HepG2 (cell line): Measurements from ENCODE around the gene MMRN2. TPM values are rescaled to one million over a fixed set of nuclear protein-coding genes. Genes with fewer than 3 reads are reported as not detected.

Experiments
- ATAC-seq: fragments of 200-7000 bp; cut with Tn5 transposase; 3 replicates; pipeline ENCODE4 v1.9.1; 2020; ENCODE audit warnings: mild to moderate bottlenecking, moderate library complexity
- BruUV-seq: library from RNA; stranded (reverse); fragments of 400-500 nt; replicated peaks from 2 replicates; lab custom pipeline; 2021; lab: Mats Ljungman, UMichigan
- CTCF ChIA-PET: fragments of 300-600 bp; formaldehyde crosslinking; extraction: SDS; loops from one replicate; lab custom pipeline; 2021; ENCODE audit warnings: low total read pairs, inconsistent platforms, low intra/inter-chr PET ratio; lab: Yijun Ruan, JAX
- POLR2A ChIA-PET: fragments of 350-600 bp; sonication (Branson Sonifier 250); formaldehyde crosslinking; loops from one replicate; lab custom pipeline; 2020; ENCODE audit warnings: antibody characterized with exemption, inconsistent platforms; lab: Yijun Ruan, JAX
- DNase-seq: peaks from one replicate; pipeline ENCODE4 v3.0.0-alpha.2; 2015; ENCODE audit warnings: low spot score
- FAIRE-seq: peaks from 3 replicates; lab custom pipeline; 2011; peaks lifted over from hg19 to GRCh38; lab: Jason Lieb, UNC
- H2AFZ ChIP-seq: one replicate; pipeline ENCODE4 v1.6.1; 2011; ENCODE audit warnings: low read length, inconsistent platforms
- H3K27ac ChIP-seq: fragments of 300-600 bp; 3 replicates; pipeline ENCODE4 v1.8.0; 2011; ENCODE audit warnings: mixed run types, mild to moderate bottlenecking, mixed read lengths, low read length, inconsistent platforms; ENCODE audit not compliant: insufficient read depth; ENCODE audit errors: extremely low read length
- H3K27me3 ChIP-seq, 2 experiments: fragments of 200-600 bp in 1 of 2; 2 replicates in 1 of 2; 3 replicates in 1 of 2; pipeline versions ENCODE4 v1.6.0 to v1.8.0; 2011; ENCODE audit warnings: low read length in 2 of 2, mild to moderate bottlenecking in 2 of 2, moderate library complexity in 2 of 2, inconsistent platforms in 1 of 2; ENCODE audit not compliant: insufficient read depth in 2 of 2, control insufficient read depth in 1 of 2
- H3K36me3 ChIP-seq, 2 experiments: fragments of 200-600 bp in 1 of 2; replicated peaks in 1 of 2; 2 replicates in 1 of 2; 3 replicates in 1 of 2; pipeline versions ENCODE4 v1.5.1 to v1.8.0; 2011; ENCODE audit warnings: low read length in 2 of 2, inconsistent platforms in 1 of 2; ENCODE audit not compliant: insufficient read depth in 2 of 2, control insufficient read depth in 1 of 2
- H3K4me1 ChIP-seq: 2 replicates; pipeline ENCODE4 v1.5.1; 2012; ENCODE audit warnings: low read length, inconsistent platforms; ENCODE audit not compliant: insufficient read depth
- H3K4me2 ChIP-seq: 2 replicates; pipeline ENCODE4 v1.6.0; 2011; ENCODE audit warnings: low read depth, low read length, inconsistent platforms
- H3K4me3 ChIP-seq, 3 experiments: fragments of 200-600 bp in 1 of 3; sonication (generic), shearing (Covaris generic) in 1 of 3; replicated peaks in 1 of 3; 2 replicates each; pipeline ENCODE4 v1.5.1; 2011 to 2016; ENCODE audit warnings: low read length in 3 of 3, inconsistent platforms in 2 of 3, low read depth in 2 of 3, mild to moderate bottlenecking in 2 of 3, control low read depth in 1 of 3, mixed read lengths in 1 of 3; ENCODE audit not compliant: insufficient read depth in 1 of 3
- H3K79me2 ChIP-seq: one replicate; pipeline ENCODE4 v1.6.1; 2011; ENCODE audit warnings: low read length, inconsistent platforms; ENCODE audit not compliant: insufficient read depth
- H3K9ac ChIP-seq: 2 replicates; pipeline ENCODE4 v1.6.0; 2011; ENCODE audit warnings: mild to moderate bottlenecking, low read depth, low read length, inconsistent platforms; ENCODE audit not compliant: insufficient read depth
- H3K9me3 ChIP-seq: 2 replicates; pipeline ENCODE4 v1.5.1; 2012; ENCODE audit warnings: mild to moderate bottlenecking, low read length
- H4K20me1 ChIP-seq: 2 replicates; pipeline ENCODE4 v1.6.0; 2011; ENCODE audit warnings: inconsistent platforms, mild to moderate bottlenecking, low read length, moderate library complexity; ENCODE audit not compliant: insufficient read depth
- ADNP ChIP-seq: sonication (generic); formaldehyde crosslinking; IDR thresholded peaks from 2 replicates; pipeline ENCODE4 v1.4.0; 2020; ENCODE audit warnings: missing genetic modification reagents
- AHDC1 ChIP-seq: sonication (generic); formaldehyde crosslinking; IDR thresholded peaks from 2 replicates; pipeline ENCODE4 v1.5.1; 2020; ENCODE audit warnings: mild to moderate bottlenecking, missing genetic modification reagents, borderline replicate concordance
- ATF2 ChIP-seq: sonication (generic); formaldehyde crosslinking; IDR thresholded peaks from 2 replicates; pipeline ENCODE4 v1.4.0; 2020; ENCODE audit warnings: missing genetic modification reagents
- ESRRA ChIP-seq: sonication (generic); formaldehyde crosslinking; IDR thresholded peaks from 2 replicates; pipeline ENCODE4 v1.5.1; 2020; ENCODE audit warnings: mild to moderate bottlenecking, low read depth, missing genetic modification reagents
- FOXC1 ChIP-seq: sonication (generic); formaldehyde crosslinking; IDR thresholded peaks from 2 replicates; pipeline ENCODE4 v1.8.0; 2022; ENCODE audit warnings: mild to moderate bottlenecking, missing genetic modification reagents, borderline replicate concordance
- FOXJ3 ChIP-seq: sonication (generic); formaldehyde crosslinking; IDR thresholded peaks from 2 replicates; pipeline ENCODE4 v1.4.0; 2020; ENCODE audit warnings: missing genetic modification reagents, mild to moderate bottlenecking, borderline replicate concordance
- KDM2A ChIP-seq: sonication (generic); formaldehyde crosslinking; IDR thresholded peaks from 2 replicates; pipeline ENCODE4 v1.4.0; 2020; ENCODE audit warnings: low read depth, missing genetic modification reagents, borderline replicate concordance
- NONO ChIP-seq, 2 experiments: fragments of 450-650 bp in 1 of 2; sonication (generic) in 1 of 2; formaldehyde crosslinking in 1 of 2; IDR thresholded peaks in 1 of 2; conservative IDR thresholded peaks in 1 of 2; 2 replicates each; pipeline versions ENCODE4 v1.6.1 to v1.8.0; 2017 to 2022; ENCODE audit warnings: mild to moderate bottlenecking in 1 of 2, missing genetic modification reagents in 1 of 2, moderate library complexity in 1 of 2
- SAFB2 ChIP-seq: sonication (generic); formaldehyde crosslinking; IDR thresholded peaks from 2 replicates; pipeline ENCODE4 v1.5.1; 2020; ENCODE audit warnings: missing genetic modification reagents, low read depth, mild to moderate bottlenecking, borderline replicate concordance
- SP2 ChIP-seq: sonication (generic); formaldehyde crosslinking; IDR thresholded peaks from 2 replicates; pipeline ENCODE4 v1.5.1; 2020; ENCODE audit warnings: mild to moderate bottlenecking, missing genetic modification reagents
- ZFP82 ChIP-seq: sonication (generic); formaldehyde crosslinking; IDR thresholded peaks from 2 replicates; pipeline ENCODE4 v1.5.1; 2020; ENCODE audit warnings: mild to moderate bottlenecking, missing genetic modification reagents, borderline replicate concordance
- ZNF256 ChIP-seq: sonication (generic); formaldehyde crosslinking; conservative IDR thresholded peaks from 2 replicates; pipeline ENCODE4 v1.4.0; 2020; ENCODE audit warnings: missing genetic modification reagents
- ZNF720 ChIP-seq: sonication (generic); formaldehyde crosslinking; IDR thresholded peaks from 2 replicates; pipeline ENCODE4 v1.4.0; 2020; ENCODE audit warnings: missing genetic modification reagents
- ZNF737 ChIP-seq: sonication (generic); formaldehyde crosslinking; IDR thresholded peaks from 2 replicates; pipeline ENCODE4 v1.5.0; 2020; ENCODE audit warnings: missing genetic modification reagents, mild to moderate bottlenecking, borderline replicate concordance
- WGBS: methylation state at CpG from one replicate; pipeline ENCODE4 v1.1.6; 2017; ENCODE audit warnings: low lambda C conversion rate; 5-methylcytosine and 5-hydroxymethylcytosine counted together
- in situ Hi-C: cut with HindIII; loops from 2 replicates; pipeline ENCODE4 v1.10.0; 2017; ENCODE audit warnings: low pct_unique_long_range_greater_than_20kb; ENCODE audit not compliant: extremely low pct_ligation_motif_present
- intact Hi-C: fragments of 100-400 bp; cut with micrococcal nuclease; formaldehyde crosslinking; loops from one replicate; pipeline ENCODE4 v1.10.0; 2022; ENCODE audit not compliant: unreplicated experiment
- polyA plus RNA-seq, 8 experiments: library from polyadenylated mRNA; depleted of rRNA in 3 of 8; stranded (reverse) in 7 of 8; unstranded in 1 of 8; fragments of >200 nt; fragmentation: Illumina TruSeq in 4 of 8; extraction: Trizol in 4 of 8; gene quantifications; 2 replicates each; pipeline versions ENCODE4 v1.2.1 to v1.2.3, GENCODE V29; 2011 to 2016; ENCODE audit warnings: low read depth in 4 of 8, missing spikeins in 1 of 8, mixed read lengths in 1 of 8; ENCODE audit not compliant: insufficient read depth in 1 of 8
- total RNA-seq, 5 experiments: library from RNA; depleted of rRNA; stranded (reverse); fragments of >200 nt; fragmentation: Illumina TruSeq; extraction: Trizol; gene quantifications; 2 replicates each; pipeline ENCODE4 v1.2.3, GENCODE V29; 2016; ENCODE audit warnings: low read depth in 1 of 5
- TF ChIP-seq, protein P1 (sequence below): sonication (generic); formaldehyde crosslinking; IDR thresholded peaks from 2 replicates; pipeline ENCODE4 v1.4.0; 2020; ENCODE audit warnings: missing genetic modification reagents

The MMRN2 gene
- total and polyA plus RNA-seq, 2 of the 13 experiments (the other 11 are each of a cell fraction or from before 2014, with no cell fraction given): 0.04 TPM; not detected in 1

DNA sequence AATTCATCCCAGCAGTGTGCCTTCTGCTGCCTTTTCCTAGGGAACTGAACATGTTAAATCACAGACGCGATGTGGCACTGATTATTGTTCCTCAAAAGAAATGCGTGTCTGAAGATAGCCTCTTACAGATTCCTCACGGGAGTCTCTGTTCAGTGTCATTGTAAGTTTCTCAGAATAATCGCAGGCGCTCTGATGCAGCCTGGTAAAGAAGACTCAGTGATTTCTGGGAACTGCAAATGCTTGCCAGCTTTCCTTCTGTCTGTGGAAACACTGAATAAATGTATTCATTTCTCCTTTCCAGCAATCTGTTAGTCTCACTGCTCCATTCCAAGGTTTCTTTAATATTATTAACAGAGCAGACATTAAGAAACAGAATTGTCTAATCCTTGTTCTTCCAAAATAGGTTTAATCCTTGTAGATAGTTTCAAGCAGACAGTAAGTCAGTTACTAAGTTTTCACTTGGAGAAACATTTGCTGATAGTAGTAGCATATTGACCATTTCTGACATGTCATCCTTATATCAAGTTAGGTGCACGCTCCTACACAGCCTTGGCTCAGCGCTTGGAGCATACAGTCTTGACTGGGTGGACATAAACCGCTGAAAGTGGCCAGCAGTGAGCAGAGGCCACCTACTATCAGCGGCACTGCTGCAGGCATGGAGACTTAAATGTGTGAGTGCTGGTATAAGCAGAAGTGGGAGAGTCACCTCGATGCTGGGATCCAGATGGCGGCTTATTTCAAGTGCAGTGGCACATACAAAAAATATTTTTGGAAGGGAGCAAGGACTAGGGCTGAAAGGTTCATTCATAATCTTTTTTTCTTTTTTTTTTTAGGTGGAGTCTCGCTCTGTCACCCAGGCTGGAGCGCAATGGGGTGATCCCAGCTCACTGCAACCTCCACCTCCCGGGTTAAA, 27.7 kb downstream of the MMRN2 start:
- H3K4me2 ChIP-seq: no peak overlapping the region
- H3K9ac ChIP-seq: no peak overlapping the region
- no peaks in the 10 kb centered on the region; a peak in 1 of 5 replicates for H3K36me3 ChIP-seq
- no TSS peak for BruUV-seq
- no peak for DNase-seq
- ChIA-PET POLR2A (no interaction called here), CTCF (no interaction called here)
- no peaks in the 10 kb centered on the region for H3K9me3 ChIP-seq
- H4K20me1 ChIP-seq: no peaks in the 10 kb centered on the region
- H3K79me2 ChIP-seq: no peaks in the 10 kb centered on the region
- H3K27ac ChIP-seq: no peak overlapping the region
- H3K4me1 ChIP-seq: peaks cover 7% of the 10 kb centered on the region
- 94% methylated on average over 15 of the region's 15 CpGs for WGBS
- intact Hi-C loops: no loop called here
- no peaks in the 10 kb centered on the region; a peak in 1 of 5 replicates for H3K27me3 ChIP-seq
- no peak for ATAC-seq
- no peak overlapping the region for H2AFZ ChIP-seq
- FAIRE-seq: no peak
- in situ Hi-C loops: no loop called here
- H3K4me3 ChIP-seq: no peak overlapping the region
- TF ChIP-seq AHDC1 (CRISPR knock-in tag) (no peak), ZNF737 (CRISPR knock-in tag) (no peak), ATF2 (CRISPR knock-in tag) (no peak), FOXJ3 (CRISPR knock-in tag) (no peak), FOXC1 (CRISPR knock-in tag) (no peak), ESRRA (CRISPR knock-in tag) (no peak), NONO (IDR thresholded peaks at IDR 0.05) (no peak), NONO (CRISPR knock-in tag; conservative IDR thresholded peaks at IDR 0.05) (no peak), ZFP82 (CRISPR knock-in tag) (no peak), ZNF256 (CRISPR knock-in tag) (no peak), KDM2A (CRISPR knock-in tag) (no peak), ADNP (CRISPR knock-in tag) (no peak), SP2 (no peak), SAFB2 (CRISPR knock-in tag) (no peak), ZNF720 (no peak)
- TF ChIP-seq, protein P1, sequence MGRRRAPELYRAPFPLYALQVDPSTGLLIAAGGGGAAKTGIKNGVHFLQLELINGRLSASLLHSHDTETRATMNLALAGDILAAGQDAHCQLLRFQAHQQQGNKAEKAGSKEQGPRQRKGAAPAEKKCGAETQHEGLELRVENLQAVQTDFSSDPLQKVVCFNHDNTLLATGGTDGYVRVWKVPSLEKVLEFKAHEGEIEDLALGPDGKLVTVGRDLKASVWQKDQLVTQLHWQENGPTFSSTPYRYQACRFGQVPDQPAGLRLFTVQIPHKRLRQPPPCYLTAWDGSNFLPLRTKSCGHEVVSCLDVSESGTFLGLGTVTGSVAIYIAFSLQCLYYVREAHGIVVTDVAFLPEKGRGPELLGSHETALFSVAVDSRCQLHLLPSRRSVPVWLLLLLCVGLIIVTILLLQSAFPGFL: no peak
